Gastrocnemius medialis (tissue), 4 donors: Measurements from ENCODE around the gene NF2. TPM values are rescaled to one million over a fixed set of nuclear protein-coding genes. Genes with fewer than 3 reads are reported as not detected.

ENCODE experiments used
- ATAC-seq, 2 donors: fragments of 150-250 bp; one replicate each; pipeline ENCODE4 v1.9.1; 2016
- DNase-seq, 2 donors: peaks; one replicate each; pipeline ENCODE4 v3.0.0-alpha.2; 2019
- H3K27ac ChIP-seq, 4 donors: fragments of 200-600 bp; sonication (generic); 1 replicate in 1 of 4; 2 replicates in 3 of 4; pipeline ENCODE4 v1.5.1; 2016 to 2018; ENCODE audit warnings: mild to moderate bottlenecking in 2 of 4, moderate library complexity in 1 of 4
- H3K27me3 ChIP-seq, 3 donors: fragments of 200-600 bp; sonication (generic) in 2 of 3; 1 replicate in 1 of 3; 2 replicates in 2 of 3; pipeline versions ENCODE4 v1.5.1 to v1.6.0; 2016 to 2019; ENCODE audit warnings: mild to moderate bottlenecking in 1 of 3, moderate library complexity in 1 of 3
- H3K36me3 ChIP-seq, 2 donors: fragments of 200-600 bp; sonication (generic) in 1 of 2; one replicate each; pipeline ENCODE4 v1.5.1; 2017 to 2018
- H3K4me1 ChIP-seq, 2 donors: fragments of 200-600 bp; sonication (generic) in 1 of 2; one replicate each; pipeline ENCODE4 v1.5.1; 2016 to 2017; ENCODE audit warnings: mild to moderate bottlenecking in 2 of 2
- H3K4me3 ChIP-seq, 4 donors: fragments of 200-600 bp; sonication (generic) in 3 of 4; 1 replicate in 1 of 4; 2 replicates in 3 of 4; pipeline ENCODE4 v1.5.1; 2016 to 2019; ENCODE audit warnings: mild to moderate bottlenecking in 2 of 4
- H3K9me3 ChIP-seq, 3 donors: fragments of 200-600 bp; sonication (generic) in 2 of 3; 1 replicate in 1 of 3; 2 replicates in 2 of 3; pipeline ENCODE4 v1.5.1; 2016 to 2019
- POLR2A ChIP-seq, 2 donors: fragments of 450-650 bp; IDR thresholded peaks; one replicate each; pipeline ENCODE4 v1.6.1; 2017; ENCODE audit warnings: antibody characterized with exemption in 2 of 2, mild to moderate bottlenecking in 2 of 2, moderate library complexity in 2 of 2
- in situ Hi-C, 4 donors: fragments of 200-750 bp; cut with MboI; loops; one replicate each; pipeline versions ENCODE4 v1.15.0 to v1.8.0; 2017; ENCODE audit warnings: low sequenced_read_pairs in 4 of 4
- intact Hi-C: fragments of 100-400 bp; cut with DNase I; formaldehyde crosslinking; loops from one replicate; pipeline ENCODE4 v1.15.1; 2023; ENCODE audit warnings: low total_unique reads
- total RNA-seq, 4 donors: library from RNA; depleted of rRNA; stranded (reverse); fragments of >200 nt; gene quantifications; one replicate each; pipeline versions ENCODE4 v1.1.0 to v1.2.3, GENCODE V29; 2016
- TF ChIP-seq, protein P1 (sequence below), 5 experiments: fragments of 450-650 bp in 3 of 5; fragments of 200-600 bp in 2 of 5; sonication (generic) in 2 of 5; IDR thresholded peaks in 4 of 5; conservative IDR thresholded peaks in 1 of 5; 1 replicate in 4 of 5; 2 replicates in 1 of 5; pipeline ENCODE4 v1.5.1; 2016 to 2019; ENCODE audit warnings: antibody characterized with exemption in 5 of 5, mild to moderate bottlenecking in 3 of 5, moderate library complexity in 3 of 5

Gene NF2
- total RNA-seq, 4 donors from 2014 or later = 34.7 to 66.3 (median 48.2) TPM

GRCh38 chr22:29695129-29695926 is 91.9 kb downstream of the NF2 start:
- Histone ChIP-seq H3K9me3 (no peaks in the 10 kb centered on the region), H3K4me1 (peaks cover 1 to 10% of the 10 kb centered on the region in 2 donors), H3K27ac (no peak overlapping the region), H3K4me3 (no peak overlapping the region), H3K27me3 (no peaks in the 10 kb centered on the region), H3K36me3 (no peaks in the 10 kb centered on the region)
- DNase-seq = peak; percentile 27 to 76
- ATAC-seq = peak; percentile 39 to 71
- in situ Hi-C loops (loop anchor here in 2 of 4 donors (25.0 kb wide), 1 partner anchor 317 kb away; no protein-coding TSS in a partner anchor), intact Hi-C loops (no loop called here)
- TF ChIP-seq POLR2A (IDR thresholded peaks at IDR 0.05) = no peak
- TF ChIP-seq, protein P1, sequence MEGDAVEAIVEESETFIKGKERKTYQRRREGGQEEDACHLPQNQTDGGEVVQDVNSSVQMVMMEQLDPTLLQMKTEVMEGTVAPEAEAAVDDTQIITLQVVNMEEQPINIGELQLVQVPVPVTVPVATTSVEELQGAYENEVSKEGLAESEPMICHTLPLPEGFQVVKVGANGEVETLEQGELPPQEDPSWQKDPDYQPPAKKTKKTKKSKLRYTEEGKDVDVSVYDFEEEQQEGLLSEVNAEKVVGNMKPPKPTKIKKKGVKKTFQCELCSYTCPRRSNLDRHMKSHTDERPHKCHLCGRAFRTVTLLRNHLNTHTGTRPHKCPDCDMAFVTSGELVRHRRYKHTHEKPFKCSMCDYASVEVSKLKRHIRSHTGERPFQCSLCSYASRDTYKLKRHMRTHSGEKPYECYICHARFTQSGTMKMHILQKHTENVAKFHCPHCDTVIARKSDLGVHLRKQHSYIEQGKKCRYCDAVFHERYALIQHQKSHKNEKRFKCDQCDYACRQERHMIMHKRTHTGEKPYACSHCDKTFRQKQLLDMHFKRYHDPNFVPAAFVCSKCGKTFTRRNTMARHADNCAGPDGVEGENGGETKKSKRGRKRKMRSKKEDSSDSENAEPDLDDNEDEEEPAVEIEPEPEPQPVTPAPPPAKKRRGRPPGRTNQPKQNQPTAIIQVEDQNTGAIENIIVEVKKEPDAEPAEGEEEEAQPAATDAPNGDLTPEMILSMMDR (IDR thresholded peaks at IDR 0.05 in 4 of 5, conservative IDR thresholded peaks at IDR 0.05 in 1 of 5) = no peak

DNA sequence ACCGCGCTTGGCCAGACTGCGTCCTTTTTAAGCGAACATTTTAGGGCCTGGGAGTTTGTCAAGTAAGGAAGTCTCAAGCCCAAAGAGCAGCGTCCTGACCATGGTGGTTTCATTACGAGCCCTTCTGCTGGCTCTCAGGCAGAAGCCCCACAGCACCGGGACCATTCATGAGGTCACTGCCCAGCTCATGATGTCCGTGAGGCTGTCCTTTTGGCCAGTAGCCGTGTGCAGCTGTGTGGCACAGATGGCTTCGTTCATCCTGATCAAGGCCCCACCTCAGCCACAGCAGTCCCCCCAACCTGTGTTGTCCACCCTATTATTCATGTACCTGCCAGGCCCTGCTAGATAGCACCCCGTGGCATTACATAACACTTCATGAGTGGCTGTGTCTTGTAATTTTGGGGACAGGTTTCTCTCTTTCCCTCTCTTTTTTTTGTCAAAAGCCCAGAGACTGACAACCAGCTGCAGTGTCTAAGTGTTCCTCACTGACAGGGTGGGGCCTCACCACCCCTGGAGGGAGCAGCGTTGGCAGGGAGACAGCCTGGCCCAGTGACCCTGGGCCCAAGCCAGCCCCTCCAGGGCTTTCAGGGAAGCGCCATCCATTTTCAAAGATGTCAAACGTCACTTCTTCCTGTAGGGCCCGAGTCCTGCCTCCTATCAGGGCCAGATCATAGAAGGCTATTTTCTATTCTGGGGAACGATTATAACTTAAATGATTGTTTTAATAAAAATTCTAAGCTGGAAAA is 94.6 kb downstream of the NF2 start:
- ATAC-seq (no peak), DNase-seq (no peak)
- in situ Hi-C loops (loop anchor here in 2 of 4 donors (25.0 kb wide), 1 partner anchor 314 kb away; no protein-coding TSS in a partner anchor), intact Hi-C loops (no loop called here)
- H3K36me3 ChIP-seq = no peaks in the 10 kb centered on the region
- H3K9me3 ChIP-seq = no peaks in the 10 kb centered on the region
- H3K27ac ChIP-seq = no peak overlapping the region
- no peaks in the 10 kb centered on the region for H3K27me3 ChIP-seq
- no peak overlapping the region for H3K4me3 ChIP-seq
- no peak for TF ChIP-seq POLR2A (IDR thresholded peaks at IDR 0.05)
- TF ChIP-seq, protein P1 (IDR thresholded peaks at IDR 0.05 in 4 of 5, conservative IDR thresholded peaks at IDR 0.05 in 1 of 5) = no peak
- H3K4me1 ChIP-seq = peaks cover 10 to 13% of the 10 kb centered on the region in 2 donors

GRCh38 chr22:29700206-29700899 is 96.9 kb downstream of the NF2 start:
- ATAC-seq (no peak), DNase-seq (no peak)
- Histone ChIP-seq H3K36me3 (no peaks in the 10 kb centered on the region), H3K9me3 (no peaks in the 10 kb centered on the region), H3K27me3 (no peaks in the 10 kb centered on the region), H3K4me3 (no peak overlapping the region), H3K4me1 (peaks cover 15 to 17% of the 10 kb centered on the region in 2 donors), H3K27ac (no peak overlapping the region)
- TF ChIP-seq, protein P1 (IDR thresholded peaks at IDR 0.05 in 4 of 5, conservative IDR thresholded peaks at IDR 0.05 in 1 of 5) = no peak
- TF ChIP-seq POLR2A (IDR thresholded peaks at IDR 0.05) = no peak
- in situ Hi-C loops (no loop called here), intact Hi-C loops (no loop called here)

GRCh38 chr22:29700900-29701154 is 97.4 kb downstream of the NF2 start:
- no peaks in the 10 kb centered on the region for H3K27me3 ChIP-seq
- H3K4me1 ChIP-seq = peaks cover 14 to 15% of the 10 kb centered on the region in 2 donors
- no peak for DNase-seq
- TF ChIP-seq POLR2A (IDR thresholded peaks at IDR 0.05) = no peak
- TF ChIP-seq, protein P1 (IDR thresholded peaks at IDR 0.05 in 4 of 5, conservative IDR thresholded peaks at IDR 0.05 in 1 of 5) = no peak
- H3K9me3 ChIP-seq = no peaks in the 10 kb centered on the region
- in situ Hi-C loops (no loop called here), intact Hi-C loops (no loop called here)
- no peaks in the 10 kb centered on the region for H3K36me3 ChIP-seq
- H3K4me3 ChIP-seq = no peak overlapping the region
- no peak overlapping the region for H3K27ac ChIP-seq
- ATAC-seq = no peak
